ENCODE data around the gene PWP1.

Gene PWP1
- total RNA-seq = 74.8 to 160 reads per million in 2 experiments

DNA sequence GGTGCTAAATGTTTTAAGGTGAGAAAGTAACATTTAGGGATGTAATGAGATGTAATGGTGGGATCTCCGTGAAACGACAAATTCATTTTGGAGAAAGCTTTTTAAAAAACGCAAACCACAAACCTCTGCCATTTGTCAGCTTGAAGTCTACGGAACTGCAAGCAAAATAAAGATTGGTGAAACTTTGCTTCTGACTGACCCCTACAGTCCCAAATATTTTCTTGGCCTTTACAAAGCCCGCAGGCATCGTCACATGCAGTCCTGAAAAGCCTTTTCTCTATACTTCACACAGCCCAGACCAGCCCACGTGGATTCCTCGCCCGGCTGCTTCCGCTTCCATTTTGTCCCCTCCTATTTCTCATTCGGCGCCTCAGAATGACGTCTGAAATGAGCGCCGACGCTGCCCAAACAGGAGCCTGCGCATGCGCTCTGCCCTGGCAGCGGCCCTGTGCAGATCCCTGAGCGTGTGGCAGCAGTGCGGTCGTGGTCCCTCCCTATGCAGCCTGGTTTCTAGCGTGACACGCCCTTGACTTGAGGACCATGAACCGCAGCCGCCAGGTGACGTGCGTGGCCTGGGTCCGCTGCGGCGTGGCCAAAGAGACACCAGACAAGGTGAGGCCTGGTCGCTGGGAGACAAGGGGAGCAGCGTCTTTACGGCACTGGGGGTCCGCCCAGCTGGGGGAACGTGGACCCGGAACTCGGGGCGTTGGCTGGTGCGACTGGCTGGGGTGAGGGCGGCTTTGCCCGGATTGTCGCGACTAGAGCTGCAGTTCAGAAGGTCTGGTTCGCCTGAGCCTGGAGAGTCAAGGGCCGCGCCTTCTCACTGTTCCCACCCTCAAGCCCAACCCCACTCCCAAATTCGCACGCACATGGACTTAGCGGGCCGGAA, at the start of gene PWP1:
TSS of gene PWP1 (plus strand) at position 440 of the 889 bp plus-strand sequence. CDS start at position 541, 101 bp downstream.
- DNase-seq (ENCODE audit: low read depth) = peak; percentile 92

DNA sequence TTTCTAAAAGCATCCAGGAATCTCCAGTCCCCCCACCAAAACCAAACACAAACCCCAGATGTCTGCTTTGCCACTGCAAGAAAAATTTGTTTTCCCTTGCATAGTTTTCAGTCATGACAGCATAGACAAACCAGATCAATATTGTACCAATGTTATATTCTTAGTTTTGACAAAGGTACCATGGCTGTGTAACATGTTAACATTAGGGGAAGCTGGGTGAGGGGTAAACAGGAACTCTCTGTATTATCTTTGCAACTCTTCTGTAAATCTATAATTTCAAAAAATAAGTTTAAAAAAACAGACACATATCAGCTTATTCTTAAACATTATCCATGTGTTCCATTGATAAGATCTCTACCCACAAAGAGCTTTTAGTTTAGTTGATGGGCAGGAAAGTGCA, 44.4 kb upstream of the PWP1 start:
- DNase-seq (ENCODE audit: low read depth) = no peak

DNA sequence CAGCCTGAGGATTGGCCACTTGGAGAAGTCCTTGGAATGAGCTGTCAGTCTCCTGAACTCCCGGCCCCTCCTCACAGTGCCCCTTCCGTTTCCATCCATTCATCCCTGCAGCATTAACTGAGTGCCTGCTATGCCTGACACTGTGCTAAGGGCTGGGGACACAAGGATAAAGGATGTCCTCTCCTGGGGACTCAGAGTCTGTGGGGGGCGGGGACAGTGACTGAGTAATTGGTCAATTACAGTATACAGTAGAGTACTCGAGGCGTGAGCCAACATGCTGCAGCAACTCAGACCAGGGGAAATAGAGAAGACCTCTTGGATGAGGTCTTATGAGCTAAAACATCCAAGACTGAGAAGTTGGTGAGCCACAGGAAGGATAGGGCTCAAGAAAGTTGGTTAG, 43.4 kb upstream of the PWP1 start:
- no peak for DNase-seq (ENCODE audit: low read depth)

DNA sequence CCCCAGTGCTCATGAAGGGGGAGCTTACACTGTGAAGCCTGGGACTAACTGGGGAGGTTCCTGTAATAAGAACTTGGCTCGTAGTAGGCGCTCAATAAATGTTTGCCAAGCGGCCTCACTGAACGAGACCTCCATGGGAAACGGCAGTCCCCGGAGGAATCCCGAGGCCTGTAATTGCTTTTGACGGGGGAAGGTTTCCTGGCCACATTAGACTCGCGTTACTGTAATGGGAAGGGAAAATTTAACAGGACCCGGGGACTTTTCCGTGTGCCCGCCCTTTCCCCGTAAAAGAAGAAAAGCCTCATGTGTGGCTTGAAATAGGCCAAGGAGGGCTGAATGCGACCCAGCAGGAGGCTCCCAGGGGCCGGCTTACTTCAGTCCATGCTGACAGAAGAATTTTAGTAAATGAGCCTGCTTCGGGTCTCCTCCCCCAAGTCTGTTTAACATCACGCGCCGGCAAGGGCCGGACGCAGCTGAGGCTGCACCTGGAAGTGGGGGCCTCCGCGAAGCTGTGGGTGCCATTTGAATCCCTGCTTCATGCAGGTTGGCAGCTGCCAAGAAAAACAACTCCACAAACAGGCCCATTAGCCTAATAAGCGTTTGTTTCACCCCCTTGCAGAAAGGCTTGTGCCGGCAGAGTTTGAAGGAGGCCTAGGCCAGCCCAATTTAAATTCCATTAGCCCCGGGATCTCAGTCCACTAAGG, 39.8 kb upstream of the PWP1 start:
- DNase-seq (ENCODE audit: low read depth) = no peak

DNA sequence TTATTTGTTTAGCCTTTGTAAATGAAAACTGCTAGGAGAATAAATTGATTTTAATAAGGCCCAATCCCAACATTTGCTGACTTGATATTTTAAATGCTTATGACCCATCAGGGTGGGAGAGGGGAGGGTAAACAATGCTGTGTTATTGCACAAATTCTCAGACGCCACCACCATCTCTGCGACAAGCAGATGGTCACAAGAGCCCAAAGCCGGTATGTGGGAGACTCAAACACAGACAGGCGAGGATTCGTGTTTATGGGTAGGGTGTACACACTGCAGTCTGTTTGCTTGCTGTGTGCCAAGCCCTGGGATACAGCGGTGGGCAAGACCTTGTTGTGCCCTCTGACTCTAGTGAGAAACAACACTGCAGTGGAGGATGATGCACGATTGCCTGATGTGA, 39.2 kb upstream of the PWP1 start:
- no peak for DNase-seq (ENCODE audit: low read depth)

DNA sequence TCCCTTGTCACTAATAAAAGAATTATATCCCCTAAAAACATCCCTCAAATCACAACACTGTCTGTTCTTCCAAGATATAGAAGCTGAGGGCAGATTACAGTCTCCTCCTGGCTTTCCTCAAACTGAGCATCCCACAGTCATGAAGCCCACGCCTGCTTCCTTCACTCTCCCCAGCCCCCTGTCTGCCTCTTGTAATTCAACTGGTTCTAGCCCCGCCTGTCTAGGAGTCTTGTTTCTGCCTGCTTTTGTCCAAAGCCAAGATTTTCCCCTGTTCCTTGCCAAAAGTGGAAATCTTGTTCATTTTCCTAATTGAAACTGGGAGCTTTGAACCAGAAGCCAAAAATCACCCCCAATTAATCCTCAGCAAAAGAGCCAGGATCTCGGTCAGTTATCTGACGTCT, 35.9 kb upstream of the PWP1 start:
- DNase-seq (ENCODE audit: low read depth) = no peak

DNA sequence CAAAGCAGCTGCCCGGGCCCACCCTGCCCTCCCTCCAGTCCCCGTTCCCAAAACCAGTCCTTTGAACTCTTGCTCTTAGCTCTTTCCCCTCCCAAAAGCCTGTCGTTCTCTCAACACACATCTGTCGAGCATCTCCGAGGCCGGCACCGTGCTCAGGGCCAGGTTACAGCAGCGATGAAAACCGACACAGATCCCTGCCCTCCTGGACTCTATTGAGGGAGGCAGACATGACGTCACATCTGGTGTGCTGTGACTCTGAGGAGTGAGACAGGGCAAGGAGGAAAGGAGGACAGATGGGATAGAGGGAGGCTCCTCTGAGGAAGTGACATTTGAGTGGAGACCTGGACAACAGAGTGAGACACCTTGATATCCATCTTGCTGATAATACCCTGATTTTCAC, 34.6 kb upstream of the PWP1 start:
- no peak for DNase-seq (ENCODE audit: low read depth)

DNA sequence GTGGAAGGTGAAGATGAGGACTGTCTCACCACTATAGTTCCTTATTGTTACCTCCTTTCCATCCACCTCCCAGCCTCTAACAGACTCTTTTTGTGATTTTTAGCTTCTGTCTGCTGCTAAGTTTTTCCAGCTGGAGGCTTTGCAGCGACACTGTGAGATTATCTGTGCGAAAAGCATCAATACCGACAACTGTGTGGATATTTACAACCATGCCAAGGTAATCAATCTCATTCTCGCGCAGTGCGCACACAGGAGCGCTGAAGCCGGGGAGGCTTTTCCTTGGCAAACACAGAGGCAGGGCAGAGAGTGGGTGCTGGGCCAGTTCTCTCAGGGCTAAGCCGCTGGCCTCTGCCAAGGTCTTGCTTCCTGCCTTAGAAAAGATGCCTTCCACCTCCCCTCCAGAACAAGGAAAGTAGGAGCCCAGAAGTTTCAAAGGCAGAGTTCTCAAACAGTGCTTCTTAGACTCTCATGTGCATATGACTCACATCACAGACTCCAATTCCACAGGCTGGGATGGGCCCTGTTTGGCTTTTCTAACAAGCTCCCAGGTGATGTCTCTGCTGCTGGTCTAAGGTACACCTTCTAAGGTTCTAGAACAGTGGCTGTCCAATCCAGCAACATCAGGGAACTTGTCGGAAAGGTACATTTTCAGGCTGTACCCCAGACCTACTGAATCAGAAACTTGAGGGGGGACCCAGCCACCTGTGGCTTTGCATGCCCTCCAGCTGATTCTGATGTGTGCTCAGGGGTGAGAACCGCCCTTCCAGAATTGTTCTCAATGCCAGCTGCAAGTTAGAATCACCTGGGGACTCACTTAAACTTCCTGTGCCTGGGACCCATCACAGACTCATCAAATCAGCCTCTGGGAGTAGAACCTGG, 33.8 kb upstream of the PWP1 start:
- DNase-seq (ENCODE audit: low read depth) = no peak

DNA sequence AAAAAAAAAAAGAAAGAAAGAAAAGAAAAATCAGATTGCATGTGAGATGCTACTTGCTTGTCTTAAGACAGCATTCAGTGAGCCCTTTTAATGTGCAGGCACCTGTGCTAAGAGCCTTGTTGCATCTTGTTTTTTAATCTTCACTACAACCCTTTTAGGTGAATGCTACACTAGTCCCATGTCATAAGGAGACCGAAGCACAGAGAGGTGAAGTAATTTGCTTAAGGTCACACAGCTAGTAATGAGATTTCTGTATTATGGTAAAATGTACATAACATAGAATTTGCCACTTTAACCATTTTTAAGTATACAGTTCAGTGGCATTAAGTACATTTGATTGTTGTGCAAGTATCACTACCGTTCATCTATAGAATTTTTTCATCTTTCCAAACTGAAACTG, 32.1 kb upstream of the PWP1 start:
- no peak for DNase-seq (ENCODE audit: low read depth)

DNA sequence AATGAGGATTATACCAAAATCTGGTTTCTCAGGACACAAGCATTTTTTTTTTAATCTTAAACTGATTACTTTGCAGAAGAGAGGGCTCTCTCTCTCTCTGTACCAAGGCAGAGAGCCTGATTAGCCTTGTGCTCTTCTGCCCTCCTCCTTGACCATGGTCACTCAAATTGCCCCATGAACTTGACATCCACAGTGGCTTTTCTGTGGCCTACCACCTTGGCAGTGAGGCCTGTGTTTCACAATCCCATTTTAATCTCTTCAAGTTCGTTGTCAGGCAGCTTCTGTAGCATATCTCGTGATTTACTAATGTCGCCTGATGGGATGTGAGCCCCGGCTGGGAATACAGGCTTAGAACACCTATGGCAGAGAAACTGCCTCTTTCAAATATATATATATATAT, 30.7 kb upstream of the PWP1 start:
- no peak for DNase-seq (ENCODE audit: low read depth)

DNA sequence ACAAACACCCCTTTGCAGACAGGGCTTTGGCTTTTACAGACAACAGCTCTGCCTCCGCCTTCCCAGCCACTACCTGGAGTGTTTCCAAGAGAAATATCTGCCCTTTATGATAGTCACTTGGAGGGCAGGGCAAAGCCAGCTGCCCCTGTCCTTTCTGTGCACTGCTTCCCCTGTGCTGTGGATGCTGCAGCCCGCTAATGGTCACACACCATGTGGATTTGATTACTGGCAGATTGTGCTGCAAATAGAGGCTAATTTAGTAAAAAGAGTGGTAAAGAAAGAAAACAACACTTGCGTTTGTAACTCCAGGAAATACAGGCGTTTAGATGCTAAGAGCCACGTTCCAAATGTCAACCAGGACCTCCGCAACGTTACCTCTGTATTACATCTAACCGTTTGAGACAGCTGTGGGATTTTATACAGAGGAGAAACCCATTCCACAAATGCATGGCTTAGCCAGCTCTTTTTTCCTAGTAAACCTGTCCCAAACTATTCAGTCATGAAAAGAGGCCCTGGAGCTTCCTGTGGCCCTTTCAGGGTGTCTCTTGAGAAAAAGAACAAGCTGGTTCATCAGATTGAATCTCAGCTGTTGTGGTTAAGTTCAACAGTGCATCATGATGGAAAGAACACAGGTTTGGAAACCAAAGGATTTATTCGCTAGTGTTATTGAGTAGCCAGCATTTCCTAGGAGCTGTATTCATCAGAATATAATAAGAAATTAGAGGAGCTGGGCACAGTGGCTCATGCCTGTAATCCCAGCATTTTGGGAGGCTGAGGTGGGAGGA, 30.1 kb upstream of the PWP1 start:
- DNase-seq (ENCODE audit: low read depth) = no peak

DNA sequence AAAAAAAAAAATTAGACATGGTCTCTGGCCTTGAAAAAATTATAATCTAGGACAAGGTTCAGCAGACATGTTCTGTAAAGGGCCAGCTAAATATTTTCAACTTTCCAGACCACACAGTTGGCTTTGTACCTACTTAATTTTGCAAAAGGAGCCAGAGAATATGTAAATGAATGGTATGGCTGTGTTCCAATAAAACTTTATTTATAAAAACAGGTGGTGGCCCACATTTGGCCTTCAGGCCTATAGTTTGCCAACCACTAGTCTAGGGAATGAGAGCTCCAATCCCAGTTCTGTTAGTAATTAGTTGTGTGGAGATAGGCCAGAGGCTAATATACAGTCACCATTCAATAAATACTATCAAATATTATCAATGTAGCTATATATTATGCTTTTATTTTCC, 29.3 kb upstream of the PWP1 start:
- DNase-seq (ENCODE audit: low read depth) = no peak

DNA sequence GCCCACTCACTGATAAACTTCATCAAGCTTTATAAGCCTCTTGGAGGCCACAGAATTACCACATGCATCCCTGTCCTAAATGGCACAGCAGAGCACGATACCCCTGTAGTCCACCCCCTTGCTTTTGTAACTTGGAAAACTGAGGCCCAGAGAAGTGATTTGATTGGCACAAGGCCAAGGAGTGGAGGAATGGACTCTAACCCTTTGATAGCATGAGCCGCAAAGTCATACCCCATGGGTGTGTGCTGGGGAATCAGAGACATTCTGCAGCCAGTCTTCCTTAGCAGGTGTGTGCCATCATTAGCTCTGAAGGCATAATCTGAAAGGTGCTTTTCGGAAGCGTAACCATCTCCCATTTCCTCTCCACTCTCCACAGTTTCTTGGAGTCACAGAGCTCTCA, 28.5 kb upstream of the PWP1 start:
- no peak for DNase-seq (ENCODE audit: low read depth)

DNA sequence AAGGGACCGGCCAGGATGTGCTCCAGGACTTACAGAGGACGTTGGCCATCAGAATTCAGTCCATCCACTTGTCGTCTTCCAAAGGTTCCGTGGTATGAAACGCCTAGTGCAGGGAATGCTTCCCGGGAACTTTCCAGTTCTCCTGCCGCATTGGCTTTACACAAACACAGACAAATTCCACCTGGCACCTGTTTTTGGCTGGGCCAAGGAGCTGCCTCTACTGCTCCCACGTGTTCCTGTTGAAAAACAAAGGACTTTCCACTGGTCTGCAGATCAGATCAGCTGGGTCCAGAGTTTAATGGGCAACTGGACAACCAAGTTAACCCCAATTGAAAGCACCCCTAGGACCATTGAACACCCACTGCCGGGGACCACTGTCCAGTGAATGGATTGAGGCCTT, 28.0 kb upstream of the PWP1 start:
- DNase-seq (ENCODE audit: low read depth) = no peak

DNA sequence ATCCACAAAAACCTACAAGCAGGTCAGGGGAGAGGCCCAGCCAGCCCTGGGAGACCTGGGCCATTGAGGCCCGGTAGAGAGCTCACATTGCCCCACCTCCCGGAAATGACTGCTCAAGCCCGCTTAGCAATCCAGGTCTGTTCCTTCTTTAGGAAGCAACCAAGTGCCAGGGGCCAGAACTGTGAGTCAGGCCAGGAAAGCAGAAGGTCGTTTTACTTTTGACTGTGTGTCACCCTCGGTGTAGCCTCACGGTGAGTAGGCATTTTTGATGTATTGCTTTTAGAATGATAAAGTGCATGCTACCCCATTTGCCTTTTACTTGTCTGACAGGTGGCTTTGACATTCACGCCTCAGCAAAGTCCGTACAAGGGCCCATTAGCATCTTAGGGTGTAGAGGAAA, 25.4 kb upstream of the PWP1 start:
- DNase-seq (ENCODE audit: low read depth) = no peak

DNA sequence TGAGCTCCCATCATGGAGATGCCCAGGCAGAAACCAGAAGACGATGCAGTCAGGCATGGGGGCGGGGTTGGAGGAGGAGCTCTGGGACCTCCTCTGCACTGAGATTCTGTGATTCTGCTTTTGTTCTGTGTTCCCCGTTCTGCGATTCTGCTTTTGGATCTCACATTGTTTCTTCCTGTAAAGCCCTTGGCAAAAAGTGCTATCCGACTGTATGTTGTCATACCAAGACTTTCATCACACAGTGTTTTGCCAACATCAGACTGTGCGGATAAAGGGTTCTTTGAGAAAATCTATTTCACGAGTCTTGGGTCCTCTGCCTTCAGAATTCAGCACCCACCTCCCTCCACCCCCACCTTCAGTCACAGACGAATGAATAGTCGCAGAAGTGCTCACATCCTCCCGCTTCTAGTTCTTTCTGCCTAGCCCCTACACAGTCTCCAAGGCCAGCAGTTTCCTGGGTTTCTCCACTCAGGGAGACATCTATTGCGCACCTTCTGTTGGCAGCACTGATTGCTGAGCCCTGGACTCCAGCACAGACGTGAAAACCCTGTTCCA, 24.7 kb upstream of the PWP1 start:
- DNase-seq (ENCODE audit: low read depth) = no peak

DNA sequence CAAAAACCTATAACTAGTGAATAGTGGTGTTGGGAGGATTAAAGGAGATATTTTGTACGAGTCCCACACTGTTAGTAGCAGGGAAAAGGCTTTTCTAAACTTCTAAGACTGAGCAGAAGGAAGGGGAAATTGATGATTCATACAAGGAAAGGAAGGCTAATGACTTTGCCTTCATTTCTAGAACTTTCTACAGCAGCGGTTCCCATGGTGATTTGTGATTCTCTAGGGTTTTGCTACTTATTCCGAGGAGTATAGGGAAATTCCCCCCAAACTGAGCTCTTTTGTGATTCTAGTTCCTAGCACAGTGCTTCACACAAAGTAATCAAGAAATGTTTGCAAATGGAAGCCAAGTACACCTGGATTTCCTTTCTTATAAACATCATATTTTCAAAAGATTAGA, 23.8 kb upstream of the PWP1 start:
- DNase-seq (ENCODE audit: low read depth) = no peak

DNA sequence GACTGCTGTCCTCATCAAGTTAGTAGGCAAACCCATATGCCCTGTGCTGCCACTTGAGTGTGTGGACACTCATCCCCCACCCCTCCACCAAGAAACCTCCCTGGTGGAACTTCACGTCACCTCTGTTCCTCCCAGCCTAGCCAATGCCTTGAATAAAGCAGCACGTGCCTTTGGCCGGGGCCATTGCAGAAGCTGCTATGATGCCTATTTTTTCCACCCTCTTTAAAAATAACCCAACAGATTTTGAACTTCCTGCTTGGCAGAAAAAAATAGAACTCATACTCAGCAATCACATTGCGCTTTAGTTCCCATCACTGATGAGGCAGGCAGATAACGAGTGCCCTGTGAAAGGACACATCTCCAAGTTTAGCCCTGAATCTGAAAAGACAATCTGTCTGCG, 23.1 kb upstream of the PWP1 start:
- no peak for DNase-seq (ENCODE audit: low read depth)

DNA sequence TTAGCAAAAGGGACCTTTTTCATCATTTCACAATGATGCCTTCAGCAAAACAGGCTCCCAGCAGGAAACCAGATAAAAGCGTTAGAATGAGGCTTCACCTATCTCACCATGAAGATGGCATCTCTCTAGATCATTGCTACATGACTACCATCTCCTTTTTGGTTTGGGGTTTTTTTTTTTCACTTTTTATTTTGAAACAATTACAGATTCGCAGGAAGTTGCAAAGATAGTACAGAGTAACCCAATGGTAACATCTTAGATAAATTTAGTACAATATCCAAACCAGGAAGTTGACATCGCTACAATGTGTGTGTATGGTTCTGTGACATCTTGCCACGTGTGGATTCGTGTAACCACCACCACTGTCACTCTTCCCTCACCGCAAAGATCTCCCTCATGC, 22.3 kb upstream of the PWP1 start:
- no peak for DNase-seq (ENCODE audit: low read depth)

DNA sequence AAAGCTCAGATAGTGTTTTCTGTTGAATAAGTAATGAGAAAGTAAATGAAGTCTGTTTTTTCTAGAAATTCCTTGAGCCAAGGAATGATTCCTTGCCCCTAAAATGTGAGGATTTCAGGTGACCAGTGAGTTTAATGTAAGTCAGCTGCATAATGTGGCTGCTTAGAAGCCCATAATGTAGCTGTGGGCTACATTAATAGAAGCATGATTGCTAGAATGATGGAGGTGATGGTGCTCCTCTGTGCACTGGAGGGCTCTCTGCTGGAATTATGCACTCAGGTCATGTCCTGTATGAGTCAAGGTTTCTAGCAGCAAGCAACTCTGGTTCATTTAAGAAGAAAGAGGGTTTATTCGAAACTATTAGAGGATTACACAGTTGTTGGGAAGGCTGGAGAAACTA, 19.6 kb upstream of the PWP1 start:
- DNase-seq (ENCODE audit: low read depth) = no peak

DNA sequence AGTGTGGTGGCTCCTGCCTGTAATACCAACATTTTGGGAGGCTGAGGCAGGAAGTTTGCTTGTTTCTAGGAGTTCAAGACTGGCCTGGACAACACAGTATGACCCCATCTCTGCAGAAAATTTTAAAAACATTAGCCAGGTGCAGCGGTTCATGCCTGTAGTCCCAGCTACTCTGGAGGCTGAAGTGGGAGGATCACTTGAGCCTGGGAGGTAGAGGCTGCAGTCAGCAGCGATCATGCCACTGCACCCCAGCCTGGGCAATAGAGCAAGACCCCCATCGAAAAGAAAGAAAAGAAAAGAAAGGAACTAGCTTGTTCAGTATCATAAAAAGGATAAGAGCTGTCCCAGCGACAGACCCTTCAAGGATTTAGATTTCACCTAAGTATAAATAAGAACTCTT, 18.1 kb upstream of the PWP1 start:
- no peak for DNase-seq (ENCODE audit: low read depth)

Data from T follicular helper cell (primary cell).